ENCODE results near the gene LONP1.
A peak's percentile ranks its signal among the peaks of the same experiment; 100 is the strongest.

LONP1 gene

GRCh38 chr19:5698635-5699422 lies 21.1 kb downstream of the LONP1 start:
- Histone ChIP-seq H3K14ac (ENCODE audit: low read length) (peak overlapping the region; percentile 38), H3K79me1 (ENCODE audit: low read depth, low read length) (peaks cover 23% of the 10 kb centered on the region), H2BK15ac (ENCODE audit: low read length) (no peak overlapping the region), H2AFZ (ENCODE audit: low read length) (no peak overlapping the region), H3K27ac (replicated peaks; ENCODE audit: low read length) (no peak overlapping the region), H4K8ac (ENCODE audit: low read depth, low read length) (no peak overlapping the region), H2BK12ac (ENCODE audit: low read length) (peak overlapping the region; percentile 10), H3K9me3 (replicated peaks in 1 of 2; ENCODE audit: control insufficient read depth in 2 of 2, insufficient read depth in 1 of 2, low read depth in 1 of 2, low read length in 2 of 2) (peaks cover 0 to 15% of the 10 kb centered on the region in 2 donors), H2BK120ac (ENCODE audit: low read depth, low read length) (no peak overlapping the region), H3K27me3 (ENCODE audit: control insufficient read depth in 3 of 3, insufficient read depth in 3 of 3, low read depth in 1 of 3, low read length in 3 of 3) (no peaks in the 10 kb centered on the region), H4K91ac (ENCODE audit: low read depth, low read length, poor library complexity) (no peak overlapping the region), H3K4ac (ENCODE audit: low read length) (no peak overlapping the region), H3K4me1 (ENCODE audit: control insufficient read depth in 2 of 2, insufficient read depth in 1 of 2, low read depth in 1 of 2, low read length in 2 of 2) (no peaks in the 10 kb centered on the region), H3K4me2 (ENCODE audit: insufficient read depth, low read length, poor library complexity, severe bottlenecking) (no peak overlapping the region), H3K18ac (ENCODE audit: low read length) (no peak overlapping the region), H2BK5ac (ENCODE audit: low read length) (peak overlapping the region; percentile 53), H3K23ac (ENCODE audit: low read depth, low read length, poor library complexity) (peak overlapping the region; percentile 55), H2AK5ac (ENCODE audit: low read depth, low read length) (no peak overlapping the region), H3K4me3 (ENCODE audit: low read length in 2 of 2) (no peak overlapping the region), H3K36me3 (replicated peaks in 1 of 2; ENCODE audit: control insufficient read depth in 2 of 2, insufficient read depth in 2 of 2, low read length in 2 of 2) (peaks cover 56 to 81% of the 10 kb centered on the region in 2 donors), H3K9ac (ENCODE audit: low read depth, low read length, poor library complexity) (no peak overlapping the region)
- DNase-seq (ENCODE audit: low spot score) = no peak
- WGBS, 2 donors (ENCODE audit: extremely low coverage in 2 of 2, insufficient read length in 2 of 2, insufficient replicate concordance in 1 of 2) = no CpG with 5 or more reads among the region's 38 CpGs

GRCh38 chr19:5697890-5698634 lies 21.9 kb downstream of the LONP1 start:
- H3K27ac ChIP-seq (replicated peaks; ENCODE audit: low read length) = no peak overlapping the region
- peak overlapping the region; percentile 10 for H2BK12ac ChIP-seq (ENCODE audit: low read length)
- no peak overlapping the region for H3K9ac ChIP-seq (ENCODE audit: low read depth, low read length, poor library complexity)
- DNase-seq (ENCODE audit: low spot score) = no peak
- H2AFZ ChIP-seq (ENCODE audit: low read length) = no peak overlapping the region
- H4K8ac ChIP-seq (ENCODE audit: low read depth, low read length) = no peak overlapping the region
- H3K4me1 ChIP-seq (ENCODE audit: control insufficient read depth in 2 of 2, insufficient read depth in 1 of 2, low read depth in 1 of 2, low read length in 2 of 2) = no peaks in the 10 kb centered on the region
- H3K27me3 ChIP-seq (ENCODE audit: control insufficient read depth in 3 of 3, insufficient read depth in 3 of 3, low read depth in 1 of 3, low read length in 3 of 3) = no peaks in the 10 kb centered on the region
- H3K14ac ChIP-seq (ENCODE audit: low read length) = no peak overlapping the region
- no peak overlapping the region for H2BK120ac ChIP-seq (ENCODE audit: low read depth, low read length)
- H3K4me3 ChIP-seq (ENCODE audit: low read length in 2 of 2) = no peak overlapping the region
- peaks cover 0 to 8% of the 10 kb centered on the region in 2 donors for H3K9me3 ChIP-seq (replicated peaks in 1 of 2; ENCODE audit: control insufficient read depth in 2 of 2, insufficient read depth in 1 of 2, low read depth in 1 of 2, low read length in 2 of 2)
- H3K4ac ChIP-seq (ENCODE audit: low read length) = no peak overlapping the region
- H3K23ac ChIP-seq (ENCODE audit: low read depth, low read length, poor library complexity) = no peak overlapping the region
- H2BK15ac ChIP-seq (ENCODE audit: low read length) = no peak overlapping the region
- H3K18ac ChIP-seq (ENCODE audit: low read length) = no peak overlapping the region
- H3K79me1 ChIP-seq (ENCODE audit: low read depth, low read length) = peaks cover 28% of the 10 kb centered on the region
- WGBS, 2 donors (ENCODE audit: extremely low coverage in 2 of 2, insufficient read length in 2 of 2, insufficient replicate concordance in 1 of 2) = no CpG with 5 or more reads among the region's 30 CpGs
- H3K4me2 ChIP-seq (ENCODE audit: insufficient read depth, low read length, poor library complexity, severe bottlenecking) = no peak overlapping the region
- peak overlapping the region; percentile 63 for H2AK5ac ChIP-seq (ENCODE audit: low read depth, low read length)
- no peak overlapping the region for H4K91ac ChIP-seq (ENCODE audit: low read depth, low read length, poor library complexity)
- peaks cover 55 to 81% of the 10 kb centered on the region in 2 donors for H3K36me3 ChIP-seq (replicated peaks in 1 of 2; ENCODE audit: control insufficient read depth in 2 of 2, insufficient read depth in 2 of 2, low read length in 2 of 2)
- H2BK5ac ChIP-seq (ENCODE audit: low read length) = peak overlapping the region; percentile 53

GRCh38 chr19:5697022-5697889 lies 22.7 kb downstream of the LONP1 start:
- H3K27me3 ChIP-seq (ENCODE audit: control insufficient read depth in 3 of 3, insufficient read depth in 3 of 3, low read depth in 1 of 3, low read length in 3 of 3) = no peaks in the 10 kb centered on the region
- no peaks in the 10 kb centered on the region for H3K4me1 ChIP-seq (ENCODE audit: control insufficient read depth in 2 of 2, insufficient read depth in 1 of 2, low read depth in 1 of 2, low read length in 2 of 2)
- H3K9me3 ChIP-seq (replicated peaks in 1 of 2; ENCODE audit: control insufficient read depth in 2 of 2, insufficient read depth in 1 of 2, low read depth in 1 of 2, low read length in 2 of 2) = peaks cover 0 to 10% of the 10 kb centered on the region in 2 donors
- no peak overlapping the region for H3K9ac ChIP-seq (ENCODE audit: low read depth, low read length, poor library complexity)
- H3K79me1 ChIP-seq (ENCODE audit: low read depth, low read length) = peaks cover 34% of the 10 kb centered on the region
- no peak overlapping the region for H2BK5ac ChIP-seq (ENCODE audit: low read length)
- no peak overlapping the region for H3K18ac ChIP-seq (ENCODE audit: low read length)
- no peak overlapping the region for H4K91ac ChIP-seq (ENCODE audit: low read depth, low read length, poor library complexity)
- H4K8ac ChIP-seq (ENCODE audit: low read depth, low read length) = no peak overlapping the region
- H3K27ac ChIP-seq (replicated peaks; ENCODE audit: low read length) = no peak overlapping the region
- H2BK15ac ChIP-seq (ENCODE audit: low read length) = no peak overlapping the region
- no peak overlapping the region for H3K4ac ChIP-seq (ENCODE audit: low read length)
- no peak overlapping the region for H3K23ac ChIP-seq (ENCODE audit: low read depth, low read length, poor library complexity)
- DNase-seq (ENCODE audit: low spot score) = no peak
- no peak overlapping the region for H3K14ac ChIP-seq (ENCODE audit: low read length)
- no peak overlapping the region for H2BK120ac ChIP-seq (ENCODE audit: low read depth, low read length)
- no CpG with 5 or more reads among the region's 25 CpGs for WGBS, 2 donors (ENCODE audit: extremely low coverage in 2 of 2, insufficient read length in 2 of 2, insufficient replicate concordance in 1 of 2)
- H2BK12ac ChIP-seq (ENCODE audit: low read length) = no peak overlapping the region
- H2AFZ ChIP-seq (ENCODE audit: low read length) = no peak overlapping the region
- no peak overlapping the region for H3K4me3 ChIP-seq (ENCODE audit: low read length in 2 of 2)
- peaks cover 63 to 89% of the 10 kb centered on the region in 2 donors for H3K36me3 ChIP-seq (replicated peaks in 1 of 2; ENCODE audit: control insufficient read depth in 2 of 2, insufficient read depth in 2 of 2, low read length in 2 of 2)
- no peak overlapping the region for H3K4me2 ChIP-seq (ENCODE audit: insufficient read depth, low read length, poor library complexity, severe bottlenecking)
- H2AK5ac ChIP-seq (ENCODE audit: low read depth, low read length) = peak overlapping the region; percentile 63

Measured in neuronal stem cell (in vitro differentiated cells).